Diencephalon (tissue), 1 donor: Measurements from ENCODE around the gene PRMT2. TPM values are rescaled to one million over a fixed set of nuclear protein-coding genes. Genes with fewer than 3 reads are reported as not detected.

Experiments
- total RNA-seq: library from RNA; depleted of rRNA; stranded (reverse); fragments of >200 nt; gene quantifications from one replicate; pipeline ENCODE4 v1.2.3, GENCODE V29; 2014

PRMT2 gene
- 212 TPM for total RNA-seq

DNA sequence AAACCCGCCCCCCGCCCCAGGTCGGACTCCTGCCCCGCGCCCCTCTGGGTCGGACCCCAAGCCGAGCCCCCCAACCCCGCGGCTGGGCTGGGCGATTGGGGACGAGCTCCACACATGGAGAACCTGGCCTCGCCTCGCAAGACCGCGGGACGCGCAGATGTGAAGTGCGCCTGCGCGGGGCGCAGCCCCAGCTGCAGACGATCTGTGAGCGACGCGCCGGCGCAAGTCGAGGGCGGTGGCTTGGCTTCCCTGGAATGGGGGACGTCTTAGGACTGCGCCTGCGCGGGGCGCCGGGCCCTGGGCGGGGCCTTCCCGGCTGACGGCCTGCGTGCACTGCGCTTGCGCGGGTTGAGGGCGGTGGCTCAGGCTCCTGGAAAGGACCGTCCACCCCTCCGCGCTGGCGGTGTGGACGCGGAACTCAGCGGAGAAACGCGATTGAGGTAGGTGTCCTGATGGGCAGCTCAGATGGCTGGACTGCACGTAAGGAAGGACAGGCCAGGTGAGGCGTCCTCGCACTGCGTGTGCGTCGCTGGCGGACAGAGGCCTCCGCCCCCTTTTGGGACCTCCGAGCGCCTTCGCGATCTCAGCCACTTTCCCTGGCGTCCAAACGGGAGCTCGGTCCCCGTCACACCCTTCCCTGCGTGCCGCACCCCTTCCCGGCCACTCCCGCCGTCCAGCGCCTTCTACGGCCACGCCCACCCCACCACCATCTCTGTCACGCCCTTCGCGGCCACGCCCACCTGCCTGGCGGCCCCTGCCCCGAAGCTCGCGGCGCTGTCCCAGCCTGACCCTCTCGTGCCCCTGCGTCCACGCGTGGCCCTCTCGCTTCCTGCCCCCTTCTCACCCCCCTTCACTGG is at the start of gene PRMT2:
TSS of gene PRMT2 (plus strand) at position 351 of the 857 bp plus-strand sequence. CDS start 1,278 bp downstream, outside the sequence.

DNA sequence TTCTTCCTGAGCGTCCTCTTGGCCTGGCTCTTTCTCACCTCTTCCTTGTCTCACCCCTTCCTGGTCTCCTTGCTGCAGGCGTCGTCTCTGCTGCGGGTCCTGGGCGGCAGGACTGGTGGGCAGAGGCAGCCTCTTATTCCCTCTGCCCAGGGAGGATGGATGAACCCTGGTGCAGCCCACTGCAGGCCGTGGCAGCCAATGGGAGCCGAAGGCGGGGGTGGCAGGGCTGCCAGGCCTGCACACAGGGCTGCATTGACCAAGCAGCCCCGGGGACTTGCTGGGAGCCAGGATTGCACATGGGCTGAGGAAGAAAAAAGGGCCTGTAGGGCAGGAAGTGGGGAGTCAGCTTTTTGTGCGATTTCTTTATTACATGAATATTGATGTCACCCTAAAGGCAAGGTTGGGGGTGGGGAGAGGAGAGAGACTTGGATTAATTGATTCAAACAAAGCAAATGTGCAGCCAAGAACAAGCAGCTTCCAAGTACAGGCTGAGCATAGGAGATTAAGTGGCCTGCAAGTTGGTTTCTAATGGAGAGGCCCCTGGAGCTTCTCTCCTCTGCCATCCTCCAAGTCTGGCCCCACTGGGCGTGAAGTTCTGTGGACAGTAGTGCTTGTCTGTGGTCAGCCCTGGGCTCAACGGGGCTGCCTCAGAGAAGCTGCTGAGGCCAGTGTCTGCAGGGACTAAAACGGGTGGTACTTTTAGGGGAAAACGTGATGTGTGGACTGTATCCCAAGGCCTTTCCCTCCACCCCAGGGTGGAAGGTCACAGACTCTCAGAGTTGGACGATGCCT is 30.3 kb upstream of the PRMT2 start, which contains the start of gene S100B:
TSS of gene S100B (minus strand) at position 108 of the 792 bp plus-strand sequence. CDS start 2,667 bp downstream, outside the sequence.

Other genes starting within 250 kb of the PRMT2 start
- 40.1 TPM for gene DIP2A, start 176.8 kb upstream of the PRMT2 start, total RNA-seq
- gene S100B, start 30.6 kb upstream of the PRMT2 start, total RNA-seq = 57.0 TPM